ACC112 (cell line): ENCODE results near the gene COL8A1.
A peak's percentile ranks its signal among the peaks of the same experiment; 100 is the strongest.

Experiments
- H2AFZ ChIP-seq: fragments of 200-600 bp; sonication (generic); one replicate; pipeline ENCODE4 v1.6.0; 2017; ENCODE audit warnings: antibody characterized with exemption, low read length; ENCODE audit not compliant: unreplicated experiment
- H3K27ac ChIP-seq: fragments of 200-600 bp; sonication (generic); 2 replicates; pipeline ENCODE4 v1.5.1; 2014; ENCODE audit warnings: low read depth, mild to moderate bottlenecking, antibody characterized with exemption, low read length, moderate library complexity
- H3K27me3 ChIP-seq: fragments of 200-600 bp; sonication (generic); 2 replicates; pipeline ENCODE4 v1.6.1; 2014; ENCODE audit warnings: mild to moderate bottlenecking, antibody characterized with exemption, low read length, moderate library complexity, mixed read lengths; ENCODE audit not compliant: insufficient read depth
- H3K36me3 ChIP-seq: fragments of 200-600 bp; sonication (generic); 2 replicates; pipeline ENCODE4 v1.6.1; 2016; ENCODE audit warnings: mild to moderate bottlenecking, antibody characterized with exemption, low read length, moderate library complexity, mixed read lengths; ENCODE audit not compliant: insufficient read depth
- H3K4me1 ChIP-seq: fragments of 200-600 bp; sonication (generic); one replicate; pipeline ENCODE4 v1.6.1; 2016; ENCODE audit warnings: low read length, mixed read lengths; ENCODE audit not compliant: insufficient read depth, unreplicated experiment, control insufficient read depth
- H3K4me3 ChIP-seq: fragments of 200-600 bp; sonication (generic); 2 replicates; pipeline ENCODE4 v1.5.1; 2014; ENCODE audit warnings: mild to moderate bottlenecking, low read depth, low read length
- H3K79me2 ChIP-seq: fragments of 200-600 bp; sonication (generic); one replicate; pipeline ENCODE4 v1.6.0; 2016; ENCODE audit warnings: low read length; ENCODE audit not compliant: control insufficient read depth, unreplicated experiment, insufficient read depth

The COL8A1 gene

DNA sequence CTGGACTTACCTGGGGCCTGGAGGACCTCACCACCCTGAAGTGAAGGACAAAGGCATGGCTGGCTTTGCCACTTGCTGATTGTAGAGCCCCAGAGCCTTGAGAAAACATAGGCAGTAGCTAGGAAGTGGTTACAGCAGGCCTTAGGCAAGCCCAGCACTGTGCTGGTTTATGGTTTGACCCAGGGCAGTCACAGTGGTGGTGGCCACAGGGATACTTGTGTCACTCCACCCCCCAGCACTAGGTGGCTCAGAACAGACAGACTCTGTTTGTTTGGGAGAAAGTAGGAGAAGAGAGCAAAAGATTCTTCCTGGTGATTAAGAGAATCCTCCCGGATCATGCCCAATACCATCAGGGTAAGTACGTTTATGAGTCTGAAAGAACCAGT lies 13.2 kb upstream of the COL8A1 start:
- H3K4me3 ChIP-seq, result no peak overlapping the region
- no peaks in the 10 kb centered on the region for H3K79me2 ChIP-seq
- H3K36me3 ChIP-seq, result no peaks in the 10 kb centered on the region
- no peaks in the 10 kb centered on the region for H3K27me3 ChIP-seq
- peak overlapping the region; percentile 85 for H3K27ac ChIP-seq
- no peak overlapping the region for H2AFZ ChIP-seq
- peaks cover 46% of the 10 kb centered on the region for H3K4me1 ChIP-seq

DNA sequence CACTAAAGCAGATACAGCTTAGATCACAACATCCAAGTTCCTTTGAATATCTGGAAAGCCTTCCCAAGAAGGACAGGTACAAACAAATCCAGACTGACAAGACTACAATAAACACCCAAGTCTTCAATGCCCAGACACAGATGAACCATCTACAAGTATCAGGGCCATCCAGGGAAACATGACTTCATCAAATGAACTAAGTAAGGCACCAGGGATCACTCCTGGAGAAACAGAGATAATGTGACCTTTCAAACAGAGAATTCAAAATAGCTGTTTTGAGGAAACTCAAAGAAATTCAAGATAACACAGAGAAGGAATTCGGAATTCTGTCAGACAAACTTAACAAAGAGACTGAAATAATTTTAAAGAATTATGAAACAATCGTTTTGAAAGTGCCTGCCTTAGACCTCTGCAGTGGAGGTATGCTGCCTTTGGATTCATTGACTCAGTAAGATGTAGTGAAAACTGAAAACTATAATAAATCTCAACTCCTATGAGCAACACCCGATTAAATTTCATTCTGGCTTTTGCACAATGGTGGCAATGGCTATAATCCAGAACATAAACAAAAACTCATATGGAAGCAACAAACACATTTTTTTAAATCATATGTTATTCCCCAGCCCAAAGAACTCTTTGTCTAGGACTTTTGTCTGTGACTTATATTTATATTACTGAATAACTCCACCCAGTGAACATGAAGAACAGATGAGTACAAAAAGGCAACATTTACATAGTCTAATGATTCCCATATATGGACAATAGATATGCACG lies 12.6 kb upstream of the COL8A1 start:
- Histone ChIP-seq H2AFZ (no peak overlapping the region), H3K36me3 (no peaks in the 10 kb centered on the region), H3K4me1 (peaks cover 43% of the 10 kb centered on the region), H3K4me3 (no peak overlapping the region; the same call in 1 of the 2 replicates), H3K79me2 (no peaks in the 10 kb centered on the region), H3K27ac (peak overlapping the region; percentile 85), H3K27me3 (no peaks in the 10 kb centered on the region)

DNA sequence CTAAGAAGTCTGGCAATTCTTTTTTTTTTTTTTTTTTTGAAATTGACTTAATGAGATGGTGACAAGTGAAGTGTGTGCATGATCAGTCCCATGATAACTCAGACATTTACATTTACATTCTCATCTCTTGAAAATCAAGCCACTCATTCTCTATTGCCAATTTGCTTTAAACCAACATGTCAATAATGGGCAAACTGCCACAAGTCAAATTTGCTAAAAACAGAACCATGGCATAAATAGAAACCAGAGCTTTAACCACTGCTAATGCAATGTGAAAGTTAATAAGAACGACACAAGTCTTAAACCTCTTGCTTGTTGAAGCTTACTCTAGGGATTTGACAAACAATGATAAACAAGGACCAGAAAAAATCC lies 12.0 kb upstream of the COL8A1 start:
- H3K36me3 ChIP-seq, result no peaks in the 10 kb centered on the region
- no peaks in the 10 kb centered on the region for H3K27me3 ChIP-seq
- H2AFZ ChIP-seq, result no peak overlapping the region
- H3K4me3 ChIP-seq, result peak overlapping the region; percentile 50
- H3K27ac ChIP-seq, result peak overlapping the region; percentile 85
- peaks cover 39% of the 10 kb centered on the region for H3K4me1 ChIP-seq
- H3K79me2 ChIP-seq, result no peaks in the 10 kb centered on the region

DNA sequence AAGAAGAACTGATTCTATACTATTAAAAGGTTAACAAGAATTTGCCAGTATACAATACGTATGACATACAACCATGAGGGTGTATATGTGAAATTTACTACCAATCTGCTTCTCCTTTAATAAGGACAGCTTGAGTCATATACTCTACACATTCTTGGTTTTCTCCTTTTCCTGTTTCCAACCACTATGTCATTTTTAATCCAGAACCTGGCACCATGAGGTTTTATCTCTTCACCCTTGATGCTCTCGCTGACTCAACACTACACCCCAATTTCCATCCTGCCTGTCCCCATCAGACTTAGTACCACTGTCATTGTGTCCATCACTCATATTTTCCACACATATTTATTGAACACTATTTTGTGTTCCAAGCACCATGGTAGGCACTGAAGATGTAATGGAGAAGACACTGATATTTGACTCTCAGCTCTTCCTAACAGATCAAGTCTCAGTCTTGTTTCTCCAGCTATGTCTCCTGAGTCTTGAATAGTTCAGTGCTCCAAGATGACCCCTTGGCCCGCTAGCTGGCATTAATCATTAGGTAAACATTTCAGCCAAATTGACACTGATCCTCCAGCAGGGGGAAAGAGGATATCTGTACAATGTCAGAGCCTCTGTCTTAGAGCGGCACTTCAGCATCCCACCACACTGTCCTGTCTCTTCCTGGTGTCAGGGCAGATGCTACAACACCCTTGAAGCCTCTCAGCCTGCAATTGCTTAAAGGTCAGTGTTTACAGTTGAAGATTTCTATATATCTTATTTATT lies 11.2 kb upstream of the COL8A1 start:
- Histone ChIP-seq H3K27ac (peak overlapping the region; percentile 85), H2AFZ (no peak overlapping the region), H3K4me1 (peaks cover 37% of the 10 kb centered on the region), H3K27me3 (no peaks in the 10 kb centered on the region), H3K36me3 (no peaks in the 10 kb centered on the region), H3K79me2 (no peaks in the 10 kb centered on the region), H3K4me3 (peak overlapping the region; percentile 50)

DNA sequence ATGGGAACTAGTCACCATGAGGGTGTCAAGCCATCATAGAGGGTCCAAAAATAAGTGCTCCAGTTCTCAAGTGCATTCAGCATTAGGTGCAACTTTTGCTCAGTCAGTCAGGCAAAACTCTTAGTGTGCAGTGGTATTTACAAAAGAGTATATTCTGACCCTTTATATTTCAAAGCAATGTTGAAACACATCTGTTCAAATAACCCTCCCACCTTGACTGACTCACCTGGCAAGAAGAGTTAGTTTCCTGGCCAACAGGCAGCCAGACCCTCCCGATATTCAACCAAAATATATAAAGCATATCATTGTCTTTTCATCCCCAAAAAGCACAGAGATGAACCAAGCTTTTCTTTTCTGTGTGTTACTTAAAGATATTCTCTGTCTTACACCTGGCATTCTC lies 7.6 kb upstream of the COL8A1 start:
- Histone ChIP-seq H3K4me3 (no peak overlapping the region), H3K27me3 (no peaks in the 10 kb centered on the region), H3K4me1 (peaks cover 49% of the 10 kb centered on the region), H2AFZ (no peak overlapping the region), H3K79me2 (no peaks in the 10 kb centered on the region), H3K36me3 (no peaks in the 10 kb centered on the region), H3K27ac (no peak overlapping the region)

DNA sequence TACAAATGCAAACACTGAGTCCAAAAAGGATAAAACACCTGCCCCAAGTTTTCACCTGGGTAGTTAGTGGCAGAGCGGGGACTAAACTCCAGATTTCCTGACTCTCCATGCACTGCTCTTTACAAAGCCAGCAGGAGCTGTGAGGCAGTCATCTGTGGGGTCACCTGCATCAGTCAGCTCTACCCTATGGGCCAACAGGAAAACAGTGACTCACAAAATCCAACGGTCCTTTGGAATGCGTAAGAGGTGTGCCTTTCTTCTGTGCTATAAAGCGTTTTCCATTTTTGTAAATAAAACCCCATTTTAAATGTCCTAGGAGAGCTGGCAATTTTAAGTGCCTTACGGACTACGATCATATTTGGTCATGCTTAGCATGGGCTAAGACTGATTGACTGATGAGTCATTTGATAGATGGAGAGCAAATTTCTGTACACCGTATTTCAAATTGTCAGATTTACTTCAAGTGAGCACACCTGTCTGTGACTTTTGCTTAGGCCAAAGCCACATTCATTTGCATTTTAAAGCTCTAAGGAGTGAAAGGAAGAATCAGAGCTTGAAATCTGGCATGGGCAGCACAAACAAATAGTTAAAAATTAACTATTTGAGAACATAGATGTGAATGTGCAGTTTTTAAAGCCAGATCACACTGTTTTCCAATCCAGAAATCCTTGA lies 4.4 kb upstream of the COL8A1 start:
- H3K27ac ChIP-seq, result no peak overlapping the region
- H2AFZ ChIP-seq, result no peak overlapping the region

DNA sequence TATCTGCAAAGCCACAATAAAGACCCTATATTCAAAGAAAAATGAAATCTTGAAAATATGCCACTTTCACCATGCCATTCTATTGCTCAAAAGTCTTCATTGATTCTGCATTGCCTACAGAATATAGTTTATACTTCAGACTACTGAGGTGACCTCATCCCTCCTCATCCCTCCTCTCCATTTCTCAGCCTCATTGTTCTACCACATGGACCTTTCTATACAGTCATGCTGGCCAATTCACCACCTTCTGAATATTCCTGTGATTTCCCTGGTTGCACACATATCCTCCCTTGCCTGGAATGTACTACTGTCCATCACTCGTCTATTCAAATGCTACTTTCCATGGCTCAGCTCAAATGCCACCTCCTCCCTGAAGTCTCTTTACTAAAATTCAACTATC lies 3.5 kb upstream of the COL8A1 start:
- H2AFZ ChIP-seq, result no peak overlapping the region
- no peak overlapping the region for H3K4me3 ChIP-seq
- H3K36me3 ChIP-seq, result no peaks in the 10 kb centered on the region
- H3K27me3 ChIP-seq, result no peaks in the 10 kb centered on the region
- peak overlapping the region; percentile 94; the same call in 1 of the 2 replicates for H3K27ac ChIP-seq
- peaks cover 32% of the 10 kb centered on the region for H3K4me1 ChIP-seq
- peaks cover 23% of the 10 kb centered on the region for H3K79me2 ChIP-seq

More for the DNA sequence above, 4.4 kb upstream of the COL8A1 start:
- peaks cover 15% of the 10 kb centered on the region for H3K79me2 ChIP-seq
- no peaks in the 10 kb centered on the region for H3K36me3 ChIP-seq
- no peak overlapping the region for H3K4me3 ChIP-seq
- H3K4me1 ChIP-seq, result peaks cover 32% of the 10 kb centered on the region
- no peaks in the 10 kb centered on the region for H3K27me3 ChIP-seq

DNA sequence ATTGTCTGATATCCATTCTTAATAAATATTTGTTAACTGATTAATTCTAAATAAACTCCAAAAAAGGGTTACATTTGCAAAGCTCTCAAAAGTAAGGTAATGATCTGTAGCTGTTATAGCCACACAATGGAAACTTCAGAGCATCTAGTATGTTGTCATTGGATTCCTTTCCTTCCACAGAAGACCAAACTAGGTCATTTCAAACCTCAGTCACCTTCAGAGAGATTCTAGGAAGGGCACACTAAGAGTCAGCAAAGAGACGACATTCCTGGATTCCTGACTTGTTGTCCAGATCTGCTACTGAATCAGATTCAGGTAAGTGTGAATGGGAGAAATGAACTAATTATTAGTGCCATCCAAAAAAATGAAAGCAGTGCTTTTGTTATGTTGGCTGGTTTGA lies 3.0 kb upstream of the COL8A1 start:
- Histone ChIP-seq H3K27me3 (no peaks in the 10 kb centered on the region), H3K36me3 (0 out of 2 replicates have a peak, but pooled peaks cover 3% of the 10 kb centered on the region), H3K79me2 (peaks cover 28% of the 10 kb centered on the region), H3K4me1 (peaks cover 32% of the 10 kb centered on the region), H2AFZ (peak overlapping the region; percentile 43), H3K27ac (peak overlapping the region; percentile 94), H3K4me3 (no peak overlapping the region)

DNA sequence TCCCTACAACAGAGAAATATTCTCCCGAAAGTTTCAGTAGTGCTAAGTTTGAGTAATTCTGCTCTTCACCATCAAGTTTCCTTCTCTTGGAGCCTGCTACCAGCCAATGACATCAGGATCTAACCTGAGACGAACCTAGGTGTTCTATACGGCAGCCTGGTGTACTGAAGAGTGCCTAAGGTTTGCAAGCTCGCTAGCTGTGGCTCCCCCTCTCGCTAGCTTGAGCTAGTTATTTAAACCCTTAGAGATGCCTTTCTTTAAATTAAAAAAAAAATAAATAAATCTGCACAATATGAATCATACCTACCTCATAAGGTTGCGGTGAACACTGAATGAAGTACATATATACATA lies 1.4 kb upstream of the COL8A1 start:
- Histone ChIP-seq H3K27me3 (no peaks in the 10 kb centered on the region), H2AFZ (peak overlapping the region; percentile 46), H3K36me3 (peaks cover 9% of the 10 kb centered on the region; the same call in 1 of the 2 replicates), H3K79me2 (peaks cover 44% of the 10 kb centered on the region), H3K4me1 (peaks cover 43% of the 10 kb centered on the region), H3K27ac (peak overlapping the region; percentile 94), H3K4me3 (peak overlapping the region; percentile 91)

DNA sequence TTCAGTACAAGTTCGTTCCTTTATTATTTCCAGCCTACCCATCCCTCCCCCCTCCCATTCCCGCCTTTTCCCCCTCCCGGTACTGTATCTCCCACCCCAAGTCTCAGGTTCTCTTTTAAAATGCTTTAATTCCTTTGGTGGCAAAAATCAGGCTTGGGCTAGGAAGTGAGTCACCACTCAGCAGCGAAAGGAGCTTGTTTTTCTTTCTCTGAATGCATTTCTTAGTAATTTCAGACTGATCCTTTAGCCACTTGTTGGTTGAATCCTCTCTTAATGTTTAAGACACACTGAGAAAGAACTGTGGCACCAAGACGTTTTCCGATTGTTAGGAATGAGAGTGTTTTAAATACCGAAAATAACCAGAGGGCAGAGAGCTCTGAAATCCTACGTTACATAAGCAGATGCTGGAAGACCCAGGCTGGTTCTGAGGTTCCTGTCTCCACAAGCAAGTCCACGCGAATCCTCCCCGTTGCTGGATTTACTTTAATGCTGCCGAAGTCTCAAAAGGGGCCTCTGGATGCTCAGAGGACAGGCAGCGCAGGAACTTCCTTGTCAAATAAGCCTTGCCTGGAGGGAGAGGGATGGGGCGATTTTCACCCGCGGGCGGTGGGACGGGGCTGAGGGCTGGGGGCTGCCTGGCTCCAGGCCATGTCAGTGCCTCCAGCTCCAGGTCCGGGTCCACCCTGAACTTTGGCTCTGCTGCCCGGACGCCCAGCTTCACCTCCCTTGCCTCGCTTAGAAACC lies 854 bp upstream of the COL8A1 start:
- H3K79me2 ChIP-seq, result peaks cover 50% of the 10 kb centered on the region
- peak overlapping the region; percentile 53 for H2AFZ ChIP-seq
- peak overlapping the region; percentile 94 for H3K27ac ChIP-seq
- no peaks in the 10 kb centered on the region for H3K27me3 ChIP-seq
- peak overlapping the region; percentile 91 for H3K4me3 ChIP-seq
- H3K4me1 ChIP-seq, result peaks cover 49% of the 10 kb centered on the region
- peaks cover 9% of the 10 kb centered on the region; the same call in 1 of the 2 replicates for H3K36me3 ChIP-seq
